Upper lobe of left lung (tissue), 6 donors: ENCODE results near the gene CCDC51. TPM values are rescaled to one million over a fixed set of nuclear protein-coding genes. Genes with fewer than 3 reads are reported as not detected.

Experiments used
- ATAC-seq, 2 donors: fragments of 200-7000 bp; cut with Tn5 transposase; one replicate each; pipeline ENCODE4 v1.9.1; 2022; ENCODE audit warnings: mild to moderate bottlenecking in 2 of 2, moderate library complexity in 2 of 2; ENCODE audit not compliant: low FRiP score in 2 of 2
- DNase-seq, 2 donors: peaks; one replicate each; pipeline ENCODE4 v3.0.0-alpha.2; 2019 to 2020
- H3K27ac ChIP-seq, 4 donors: fragments of 200-600 bp; sonication (generic); one replicate each; pipeline ENCODE4 v1.5.1; 2016 to 2019
- H3K27me3 ChIP-seq, 4 donors: fragments of 200-600 bp; sonication (generic); one replicate each; pipeline ENCODE4 v1.5.1; 2017 to 2019
- H3K36me3 ChIP-seq, 4 donors: fragments of 200-600 bp; sonication (generic); one replicate each; pipeline ENCODE4 v1.5.1; 2016 to 2019
- H3K4me1 ChIP-seq, 4 donors: fragments of 200-600 bp; sonication (generic); one replicate each; pipeline ENCODE4 v1.5.1; 2018 to 2019
- H3K4me3 ChIP-seq, 4 donors: fragments of 200-600 bp; sonication (generic); one replicate each; pipeline ENCODE4 v1.5.1; 2017 to 2019; ENCODE audit warnings: mild to moderate bottlenecking in 2 of 4, moderate library complexity in 1 of 4
- H3K9me3 ChIP-seq, 4 donors: fragments of 200-600 bp; sonication (generic); one replicate each; pipeline ENCODE4 v1.5.1; 2018 to 2019
- CTCF ChIP-seq, 6 experiments: fragments of 450-650 bp in 4 of 6; fragments of 200-600 bp in 2 of 6; sonication (generic) in 2 of 6; IDR thresholded peaks; one replicate each; pipeline ENCODE4 v1.5.1; 2016 to 2019; ENCODE audit warnings: antibody characterized with exemption in 6 of 6
- EP300 ChIP-seq, 4 donors: sonication (generic); formaldehyde crosslinking; IDR thresholded peaks; one replicate each; pipeline ENCODE4 v1.5.1; 2017; ENCODE audit warnings: antibody characterized with exemption in 4 of 4, control low read depth in 2 of 4
- POLR2A ChIP-seq, 4 donors: fragments of 450-650 bp; IDR thresholded peaks; one replicate each; pipeline ENCODE4 v1.5.1; 2016 to 2017; ENCODE audit warnings: antibody characterized with exemption in 4 of 4, mild to moderate bottlenecking in 2 of 4
- POLR2AphosphoS5 ChIP-seq, 2 donors: sonication (generic); formaldehyde crosslinking; IDR thresholded peaks; one replicate each; pipeline ENCODE4 v1.5.1; 2017; ENCODE audit warnings: antibody characterized with exemption in 2 of 2
- WGBS, 2 donors: methylation state at CpG; one replicate each; pipeline ENCODE4 v1.1.5; 2017 to 2018; 5-methylcytosine and 5-hydroxymethylcytosine counted together
- total RNA-seq, 6 donors: library from RNA; depleted of rRNA in 4 of 6; stranded (reverse); fragments of >200 nt in 4 of 6; gene quantifications; one replicate each; pipeline versions ENCODE4 v1.1.0 to v1.2.1, GENCODE V29; 2016 to 2021
- donor health status: DM: no; HTN: no; CAD: no; lungs with moderate emphysema.
- donor health status: DM: no; HTN: yes; CAD: no; lungs with severe emphysema.

The CCDC51 gene
- total RNA-seq, 6 donors from 2014 or later: 6.3 to 18.2 (median 13.2) TPM

GRCh38 chr3:48456456-48456855, 16.5 kb upstream of the CCDC51 start:
- peaks cover 10 to 92% (median 67%) of the 10 kb centered on the region in 4 donors for H3K36me3 ChIP-seq
- no peaks in the 10 kb centered on the region for H3K4me1 ChIP-seq
- H3K27me3 ChIP-seq: no peaks in the 10 kb centered on the region
- no peak for DNase-seq
- no peak overlapping the region for H3K4me3 ChIP-seq
- no peak for TF ChIP-seq CTCF (IDR thresholded peaks at IDR 0.05)
- no peak for TF ChIP-seq EP300 (IDR thresholded peaks at IDR 0.05)
- no peak for TF ChIP-seq POLR2AphosphoS5 (IDR thresholded peaks at IDR 0.05)
- TF ChIP-seq POLR2A (IDR thresholded peaks at IDR 0.05): no peak
- no peaks in the 10 kb centered on the region for H3K9me3 ChIP-seq
- H3K27ac ChIP-seq: no peak overlapping the region
- ATAC-seq: no peak
- WGBS, 2 donors: 92 to 100% methylated on average over 1 of the region's 1 CpG

- peaks cover 5 to 54% (median 33%) of the 10 kb centered on the region in 4 donors for H3K36me3 ChIP-seq
These were observed 11.4 kb upstream of the CCDC51 start for GRCh38 chr3:48451270-48451669.

GRCh38 chr3:48446425-48447193, 6.7 kb upstream of the CCDC51 start, which contains the start of gene ATRIP:
ATRIP (plus strand) TSS chr3:48446737; CDS start chr3:48446846, 109 bp downstream.
- no peaks in the 10 kb centered on the region for H3K9me3 ChIP-seq
- H3K27me3 ChIP-seq: no peaks in the 10 kb centered on the region
- peak within 1 kb of the TSS; percentile 87 to 96 (median 94) for H3K27ac ChIP-seq
- 1% methylated on average over 59 of the region's 91 CpGs; no CpG with 5 or more reads in 1 of the 2 donors for WGBS, 2 donors
- peaks cover 21 to 35% (median 22%) of the 10 kb centered on the region in 4 donors for H3K4me1 ChIP-seq
- peak within 1 kb of the TSS; percentile 79 to 86 (median 85) for H3K4me3 ChIP-seq
- TF ChIP-seq POLR2A (IDR thresholded peaks at IDR 0.05): peak in 3 of 4 donors; percentile 87 to 92 (median 91)
- peak; percentile 87 to 96 for TF ChIP-seq POLR2AphosphoS5 (IDR thresholded peaks at IDR 0.05)
- peak in 4 of 6 experiments; percentile 22 to 37 (median 28) for TF ChIP-seq CTCF (IDR thresholded peaks at IDR 0.05)
- TF ChIP-seq EP300 (IDR thresholded peaks at IDR 0.05): peak in 1 of 4 donors; percentile 3
- ATAC-seq: peak; percentile 98 to 99
- DNase-seq: peak; percentile 93 to 98
- H3K36me3 ChIP-seq: peaks cover 0 to 43% (median 17%) of the 10 kb centered on the region in 4 donors

More at GRCh38 chr3:48451270-48451669, 11.4 kb upstream of the CCDC51 start:
- DNase-seq: no peak
- no peak overlapping the region for H3K27ac ChIP-seq
- no peaks in the 10 kb centered on the region for H3K27me3 ChIP-seq
- TF ChIP-seq POLR2AphosphoS5 (IDR thresholded peaks at IDR 0.05): no peak
- TF ChIP-seq EP300 (IDR thresholded peaks at IDR 0.05): no peak
- no peak for TF ChIP-seq POLR2A (IDR thresholded peaks at IDR 0.05)
- TF ChIP-seq CTCF (IDR thresholded peaks at IDR 0.05): no peak
- WGBS, 2 donors: 75 to 87% methylated on average over 1 of the region's 1 CpG
- no peak for ATAC-seq
- no peak overlapping the region for H3K4me3 ChIP-seq
- H3K4me1 ChIP-seq: peaks cover 8 to 15% (median 9%) of the 10 kb centered on the region in 4 donors
- H3K9me3 ChIP-seq: no peaks in the 10 kb centered on the region

- Histone ChIP-seq H3K4me3 (peak overlapping the region; percentile 79 to 86 (median 85)), H3K27me3 (no peaks in the 10 kb centered on the region), H3K27ac (peak overlapping the region; percentile 87 to 96 (median 94)), H3K9me3 (no peaks in the 10 kb centered on the region), H3K4me1 (peaks cover 27 to 41% (median 28%) of the 10 kb centered on the region in 4 donors), H3K36me3 (peaks cover 0 to 41% (median 17%) of the 10 kb centered on the region in 4 donors)
- DNase-seq (no peak), ATAC-seq (no peak)
- WGBS, 2 donors: 18 to 33% methylated on average over 3 to 6 of the region's 6 CpGs
- TF ChIP-seq POLR2A (IDR thresholded peaks at IDR 0.05): no peak
- no peak for TF ChIP-seq POLR2AphosphoS5 (IDR thresholded peaks at IDR 0.05)
- no peak for TF ChIP-seq CTCF (IDR thresholded peaks at IDR 0.05)
- no peak for TF ChIP-seq EP300 (IDR thresholded peaks at IDR 0.05)
These were observed 6.1 kb upstream of the CCDC51 start for GRCh38 chr3:48446043-48446424.
